Measurements from ENCODE around the gene AQP3.
"Not testable (repeated sequence)": the region's sequence is repeated elsewhere in the genome, so short reads cannot be mapped to it uniquely, and the experiment has no call there.

AQP3 gene

GRCh38 chr9:33446946-33447798, at the start of gene AQP3:
Gene AQP3, minus strand, starts transcription at chr9:33447593. Its CDS starts 63 bp downstream, at chr9:33447530.
- peak; percentile 89 for DNase-seq (ENCODE audit: low spot score)

DNA sequence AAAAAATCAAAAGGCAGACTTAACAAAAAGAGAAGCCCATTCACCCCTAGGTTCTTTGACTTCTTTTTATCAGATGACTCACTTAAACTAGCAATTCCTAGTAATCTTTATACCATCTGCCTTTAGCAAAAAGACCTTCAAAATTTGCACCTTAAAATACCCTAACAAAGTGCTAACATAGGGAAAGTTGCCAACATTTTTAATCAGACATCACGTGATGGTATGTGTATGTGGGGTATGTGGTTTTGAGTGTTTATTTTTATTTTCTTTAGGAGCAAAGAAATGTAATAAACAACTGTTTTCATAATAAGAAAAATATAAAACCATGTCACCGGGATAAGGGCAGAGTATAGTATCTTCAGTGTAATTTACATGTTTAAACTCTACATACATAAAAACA, 46.4 kb upstream of the AQP3 start:
- not testable (repeated sequence) for DNase-seq (ENCODE audit: low spot score)

DNA sequence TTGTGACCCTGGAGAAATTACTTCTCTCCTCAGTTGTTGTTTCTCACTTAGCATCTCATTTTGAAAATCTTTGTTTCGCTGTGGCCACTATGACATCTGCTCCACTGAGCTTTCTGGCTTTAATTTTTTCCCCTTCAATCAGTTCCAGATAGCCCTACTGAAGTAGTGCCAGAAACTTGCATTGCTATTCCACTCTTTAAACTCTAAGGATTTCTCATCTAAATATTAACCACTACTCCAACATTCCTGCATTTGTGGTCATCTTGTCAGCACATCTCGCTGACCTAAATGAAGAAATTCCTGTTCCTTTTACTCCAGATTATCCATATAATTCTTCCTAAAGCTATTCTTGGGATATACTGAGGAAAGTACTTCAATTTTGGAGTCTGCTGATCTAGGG, 41.7 kb upstream of the AQP3 start:
- DNase-seq (ENCODE audit: low spot score), result no peak

GRCh38 chr9:33485312-33485711, 37.9 kb upstream of the AQP3 start:
- not testable (repeated sequence) for DNase-seq (ENCODE audit: low spot score)

GRCh38 chr9:33480976-33481375, 33.6 kb upstream of the AQP3 start:
- no peak for DNase-seq (ENCODE audit: low spot score)

- DNase-seq (ENCODE audit: low spot score), result no peak
These were observed 32.7 kb upstream of the AQP3 start for GRCh38 chr9:33480106-33480505.

- no peak for DNase-seq (ENCODE audit: low spot score)
These were observed 29.1 kb upstream of the AQP3 start for GRCh38 chr9:33476503-33476902.

- no peak for DNase-seq (ENCODE audit: low spot score)
These were observed 28.0 kb upstream of the AQP3 start for GRCh38 chr9:33475357-33475756.

DNA sequence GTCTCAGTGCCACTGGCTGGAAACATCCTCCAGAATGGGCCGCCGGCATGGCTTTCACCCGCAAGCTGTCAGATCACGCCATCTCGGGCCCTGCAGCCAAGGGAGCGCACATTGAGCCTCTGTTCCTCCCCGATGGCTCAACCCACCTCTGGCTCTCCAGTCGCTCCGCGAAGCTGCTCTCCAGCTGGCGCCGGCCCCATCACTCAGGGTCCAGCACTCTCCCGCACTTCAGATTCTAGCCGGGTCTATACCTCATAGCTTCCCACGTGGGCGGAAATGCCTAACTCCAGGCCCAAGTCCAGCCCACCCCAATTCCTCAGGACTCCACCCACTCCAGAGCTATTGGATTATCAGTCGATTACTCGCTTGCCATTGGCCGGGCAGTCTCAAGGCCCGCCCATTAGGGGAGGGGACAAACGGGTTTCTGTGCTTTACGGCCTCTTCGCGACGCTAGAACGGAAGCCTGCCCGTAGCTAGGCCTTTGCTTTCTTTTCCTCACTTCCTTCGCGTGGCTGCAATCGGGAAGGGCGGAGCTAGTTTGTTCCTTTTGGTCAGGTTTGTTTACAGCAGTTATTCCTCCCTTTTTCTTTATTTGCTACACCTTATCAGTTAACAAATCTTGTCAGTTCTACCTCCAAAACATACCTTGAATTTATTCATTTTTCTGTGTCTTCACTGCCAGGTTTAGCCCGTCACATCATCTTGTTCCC, 26.4 kb upstream of the AQP3 start, which contains the start of gene NOL6:
Gene NOL6 (minus strand): TSS at position 282 of the 710 bp plus-strand sequence. CDS start 82 bp downstream, at position 200.
- peak; percentile 95 for DNase-seq (ENCODE audit: low spot score)

GRCh38 chr9:33472881-33473615, 25.7 kb upstream of the AQP3 start:
- DNase-seq (ENCODE audit: low spot score), result peak; percentile 17

GRCh38 chr9:33472171-33472880, 24.9 kb upstream of the AQP3 start:
- no peak for DNase-seq (ENCODE audit: low spot score)

GRCh38 chr9:33471361-33471760, 24.0 kb upstream of the AQP3 start:
- no peak for DNase-seq (ENCODE audit: low spot score)

- no peak for DNase-seq (ENCODE audit: low spot score)
These were observed 22.5 kb upstream of the AQP3 start for GRCh38 chr9:33469891-33470290.

DNA sequence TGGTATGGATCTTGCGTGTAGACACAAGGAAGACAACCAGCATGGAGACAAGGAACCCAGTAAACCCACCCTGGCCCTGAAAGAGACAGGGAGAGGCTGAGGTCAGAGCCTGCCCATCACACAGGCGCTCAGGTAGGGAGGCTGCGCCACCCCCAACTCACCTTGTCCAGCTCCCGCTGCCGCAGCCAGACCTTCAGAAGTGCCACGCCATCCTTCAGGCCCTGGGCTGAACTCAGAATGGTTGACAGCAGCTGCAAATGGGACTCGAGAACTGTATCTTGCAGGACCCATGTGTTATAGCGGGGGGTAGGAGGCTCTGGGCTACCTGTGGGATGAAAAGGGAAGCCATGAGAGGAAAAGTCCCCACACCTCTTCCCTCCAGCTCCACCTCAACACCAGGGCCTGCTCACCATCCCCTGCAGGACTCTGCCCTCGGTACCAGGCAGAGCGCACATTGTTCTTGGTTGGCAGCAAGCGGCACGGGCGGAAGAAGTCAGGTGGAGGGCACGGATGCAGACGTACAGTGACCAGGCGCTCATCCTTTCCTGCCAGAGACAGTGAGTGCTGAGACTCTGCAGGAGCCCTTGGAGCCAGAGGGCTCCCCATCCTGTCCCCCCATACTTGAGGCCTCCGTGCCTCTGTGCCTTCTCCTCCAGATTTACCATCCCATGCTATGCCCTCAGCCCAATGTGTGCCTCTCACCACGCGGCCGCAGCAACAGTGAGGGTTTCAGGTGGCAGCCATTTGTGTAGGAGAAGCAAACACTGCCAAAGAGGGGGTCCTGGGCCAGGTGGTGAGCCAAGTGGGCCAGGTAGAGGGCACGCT, 21.6 kb upstream of the AQP3 start:
- no peak for DNase-seq (ENCODE audit: low spot score)

DNA sequence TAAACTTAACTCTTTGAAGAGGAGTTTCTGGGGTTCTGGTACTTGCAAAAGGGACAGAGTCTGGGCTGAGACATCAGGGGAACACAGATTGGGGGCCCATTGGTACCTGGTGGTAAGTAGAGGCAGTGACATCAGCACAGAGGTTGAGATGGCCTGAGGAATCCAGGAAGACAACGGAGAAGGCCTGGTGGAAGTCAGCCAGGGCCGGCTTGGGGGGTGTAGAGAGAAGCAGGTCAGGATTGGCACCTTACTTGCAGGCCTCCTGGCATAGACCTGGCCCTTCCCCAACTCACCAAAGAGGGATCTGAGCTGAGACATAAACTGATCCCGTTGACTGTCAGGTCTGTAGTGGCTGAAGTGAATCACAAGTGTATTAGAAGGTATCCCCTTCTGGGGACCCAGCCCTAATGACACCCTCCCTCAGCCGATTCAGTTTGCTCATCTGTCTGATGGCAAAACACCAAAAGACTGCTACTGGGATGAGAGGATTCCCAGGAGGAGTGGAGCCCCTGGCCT, 20.9 kb upstream of the AQP3 start:
- DNase-seq (ENCODE audit: low spot score), result no peak

GRCh38 chr9:33467526-33467925, 20.1 kb upstream of the AQP3 start:
- DNase-seq (ENCODE audit: low spot score), result peak; percentile 15

DNA sequence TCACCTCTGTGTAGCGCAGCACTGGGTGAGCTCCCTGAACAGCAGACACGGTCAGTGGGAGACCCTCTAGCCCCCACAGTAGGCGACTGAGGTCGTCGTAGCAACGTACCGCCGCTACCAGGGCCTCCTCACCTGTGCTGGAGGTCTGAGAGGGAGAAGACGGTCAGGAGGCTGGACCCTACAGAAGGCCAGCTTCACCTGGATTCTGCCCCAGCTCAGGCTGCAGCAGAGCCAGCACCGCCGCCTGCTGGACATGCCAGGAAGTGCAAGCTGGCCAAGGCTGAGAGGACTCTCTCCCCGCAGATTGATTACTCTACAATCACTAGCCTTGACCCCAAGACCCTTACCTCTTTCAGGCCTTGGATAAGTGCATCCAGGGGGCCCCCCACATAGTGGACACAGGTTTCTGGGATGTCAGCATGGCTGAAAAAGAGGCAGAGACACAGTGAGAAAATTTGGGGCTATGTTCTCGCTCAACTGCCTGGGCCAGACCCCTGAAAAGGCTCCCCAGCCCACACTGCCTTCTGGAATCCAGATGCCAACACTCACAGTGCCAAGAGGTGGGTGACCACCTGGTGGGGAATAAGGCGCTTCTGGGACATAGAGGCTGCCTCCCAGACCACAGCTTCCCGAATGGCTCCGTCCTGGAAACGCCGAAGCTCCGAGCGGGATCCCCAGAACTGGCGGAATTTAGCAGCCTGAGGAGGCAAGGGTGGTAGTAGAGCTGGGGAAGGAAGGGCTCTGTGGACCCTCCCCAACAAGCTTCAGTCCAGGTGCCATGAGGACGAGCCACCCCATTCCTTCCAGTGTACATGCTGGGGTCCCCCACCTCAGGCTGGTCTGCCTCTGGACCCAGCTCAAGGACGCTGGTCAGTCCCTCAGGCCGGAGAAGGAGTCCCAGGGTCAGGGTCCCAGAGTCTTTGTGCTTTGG, 19.4 kb upstream of the AQP3 start:
- DNase-seq (ENCODE audit: low spot score), result peak; percentile 87

- DNase-seq (ENCODE audit: low spot score), result peak; percentile 15
These were observed 18.5 kb upstream of the AQP3 start for GRCh38 chr9:33465596-33466564.
